ENCODE data around the gene NRDC. TPM values are rescaled to one million over a fixed set of nuclear protein-coding genes. Genes with fewer than 3 reads are reported as not detected.

The NRDC gene
- total and polyA plus RNA-seq, 2 of the 8 experiments (the other 6 are each of a cell fraction or from before 2014, with no cell fraction given): 70.2 to 182 TPM

DNA sequence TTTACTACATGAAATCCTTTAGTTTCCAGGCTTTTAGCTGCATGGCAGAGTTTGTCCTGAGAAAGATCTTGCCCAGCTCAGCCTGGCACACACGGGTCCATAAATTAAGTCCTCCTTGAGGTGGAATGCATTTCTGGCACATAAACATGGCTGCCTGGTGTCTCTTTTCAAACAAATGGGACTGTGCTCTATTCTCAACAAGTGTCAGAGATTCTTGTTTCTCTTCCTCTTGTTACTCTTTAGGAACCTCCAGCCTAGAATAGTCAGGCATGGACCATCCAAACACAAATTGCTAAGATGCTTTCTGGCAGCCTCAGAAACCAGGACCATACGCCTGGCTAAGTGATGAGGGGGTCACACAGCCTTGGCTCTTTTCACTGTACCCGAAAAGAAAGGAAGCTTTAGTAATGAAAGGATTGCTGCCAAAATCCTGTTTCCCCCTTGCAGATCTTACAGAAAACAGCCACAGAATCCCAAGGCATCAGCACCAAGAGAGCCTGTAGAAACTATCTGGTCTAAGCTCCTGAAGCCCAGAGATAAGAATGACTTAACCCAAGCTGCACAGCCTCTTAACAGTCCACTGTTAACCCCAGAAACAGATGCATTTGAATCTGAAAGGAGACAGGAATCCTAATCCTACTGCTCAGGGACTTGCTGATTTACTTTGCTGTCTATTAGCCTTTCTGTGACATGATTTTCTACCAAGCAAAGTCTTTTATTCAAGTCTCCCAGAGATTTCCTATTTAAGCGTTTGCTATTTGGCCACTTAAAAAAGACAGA, 31.9 kb upstream of the NRDC start (continued):
- TF ChIP-seq HDAC2 (IDR thresholded peaks at IDR 0.05; ENCODE audit: borderline replicate concordance in 1 of 2, low read depth in 2 of 2, low read length in 2 of 2) (no peak), SAP30 (IDR thresholded peaks at IDR 0.05; ENCODE audit: insufficient read depth, insufficient replicate concordance, low read length) (no peak)
- TF ChIP-seq, protein P1, sequence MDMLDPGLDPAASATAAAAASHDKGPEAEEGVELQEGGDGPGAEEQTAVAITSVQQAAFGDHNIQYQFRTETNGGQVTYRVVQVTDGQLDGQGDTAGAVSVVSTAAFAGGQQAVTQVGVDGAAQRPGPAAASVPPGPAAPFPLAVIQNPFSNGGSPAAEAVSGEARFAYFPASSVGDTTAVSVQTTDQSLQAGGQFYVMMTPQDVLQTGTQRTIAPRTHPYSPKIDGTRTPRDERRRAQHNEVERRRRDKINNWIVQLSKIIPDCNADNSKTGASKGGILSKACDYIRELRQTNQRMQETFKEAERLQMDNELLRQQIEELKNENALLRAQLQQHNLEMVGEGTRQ (IDR thresholded peaks at IDR 0.05; ENCODE audit: low read length): no peak

Data from H1 (cell line).